Measurements from ENCODE around the gene CNTN1.

CNTN1 gene

DNA sequence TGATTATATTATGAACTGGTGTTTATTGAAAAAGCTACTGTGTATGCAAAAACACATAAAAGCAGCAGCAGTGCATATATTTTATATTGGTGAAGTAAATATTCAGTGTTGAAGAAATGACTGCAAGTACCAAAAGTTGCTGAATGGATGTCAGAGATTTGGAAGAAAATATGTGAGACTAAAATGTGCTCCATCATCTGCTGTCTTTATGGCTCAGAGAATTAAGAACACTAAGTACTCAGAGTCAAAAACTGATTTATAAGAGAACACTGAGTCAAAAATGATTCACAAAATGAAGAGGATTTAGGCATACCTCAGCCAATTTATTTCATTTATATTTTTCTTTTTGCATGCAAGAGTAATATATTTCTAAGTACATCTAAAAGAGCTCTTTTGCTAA, 409.6 kb downstream of the CNTN1 start:
- H3K27ac ChIP-seq: no peak overlapping the region
- TF ChIP-seq CTCF (conservative IDR thresholded peaks at IDR 0.05) (no peak), ZFX (IDR thresholded peaks at IDR 0.05) (no peak)

DNA sequence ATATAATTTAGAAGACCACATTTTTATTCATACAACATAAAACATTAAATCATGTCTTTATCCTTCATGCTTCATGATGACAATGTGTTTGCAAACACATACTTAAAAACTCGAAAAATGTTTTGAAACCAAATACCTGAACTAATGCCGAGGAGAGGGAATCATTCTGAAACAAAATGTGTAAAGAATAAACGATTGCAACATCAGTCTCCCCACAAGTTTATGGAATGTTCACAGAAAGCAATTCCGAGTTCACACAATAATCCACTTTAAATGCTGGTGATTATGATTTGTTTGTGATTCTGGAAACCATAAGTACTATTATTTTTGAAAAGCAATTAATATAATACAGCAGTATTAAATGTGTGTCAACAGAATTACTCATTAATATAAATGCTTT, 411.4 kb downstream of the CNTN1 start:
- no peak for TF ChIP-seq CTCF (conservative IDR thresholded peaks at IDR 0.05)
- no peak for TF ChIP-seq ZFX (IDR thresholded peaks at IDR 0.05)
- no peak overlapping the region for H3K27ac ChIP-seq

- H3K27ac ChIP-seq: no peak overlapping the region
- no peak for TF ChIP-seq ZFX (IDR thresholded peaks at IDR 0.05)
- TF ChIP-seq CTCF (conservative IDR thresholded peaks at IDR 0.05): no peak
These were observed 414.1 kb downstream of the CNTN1 start for GRCh38 chr12:41106315-41106714.

- TF ChIP-seq CTCF (conservative IDR thresholded peaks at IDR 0.05) (no peak), ZFX (IDR thresholded peaks at IDR 0.05) (no peak)
- no peak overlapping the region for H3K27ac ChIP-seq
These were observed 415.8 kb downstream of the CNTN1 start for GRCh38 chr12:41108032-41108431.

GRCh38 chr12:41112903-41113302, 420.7 kb downstream of the CNTN1 start:
- TF ChIP-seq ZFX (IDR thresholded peaks at IDR 0.05): no peak
- no peak for TF ChIP-seq CTCF (conservative IDR thresholded peaks at IDR 0.05)
- H3K27ac ChIP-seq: no peak overlapping the region

DNA sequence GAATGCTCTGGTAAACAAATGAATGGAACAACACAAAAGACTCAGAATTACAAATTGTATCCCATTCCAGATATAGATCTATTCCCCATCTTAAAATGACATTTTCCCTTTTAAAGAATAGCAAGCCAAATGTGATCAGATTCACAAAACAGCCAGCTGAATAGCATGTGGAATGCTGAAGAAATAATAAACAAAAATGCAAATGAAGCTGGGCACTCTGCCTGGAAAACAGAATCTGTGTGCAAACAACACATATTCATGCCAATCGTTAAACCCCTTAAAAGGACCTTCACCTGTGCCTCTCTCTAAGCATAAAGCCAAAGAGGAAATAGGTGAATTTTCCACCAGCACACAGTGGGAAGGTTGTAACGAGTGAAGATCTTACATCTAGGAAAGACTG, 428.0 kb downstream of the CNTN1 start:
- TF ChIP-seq CTCF (conservative IDR thresholded peaks at IDR 0.05): no peak
- no peak for TF ChIP-seq ZFX (IDR thresholded peaks at IDR 0.05)
- no peak overlapping the region for H3K27ac ChIP-seq

DNA sequence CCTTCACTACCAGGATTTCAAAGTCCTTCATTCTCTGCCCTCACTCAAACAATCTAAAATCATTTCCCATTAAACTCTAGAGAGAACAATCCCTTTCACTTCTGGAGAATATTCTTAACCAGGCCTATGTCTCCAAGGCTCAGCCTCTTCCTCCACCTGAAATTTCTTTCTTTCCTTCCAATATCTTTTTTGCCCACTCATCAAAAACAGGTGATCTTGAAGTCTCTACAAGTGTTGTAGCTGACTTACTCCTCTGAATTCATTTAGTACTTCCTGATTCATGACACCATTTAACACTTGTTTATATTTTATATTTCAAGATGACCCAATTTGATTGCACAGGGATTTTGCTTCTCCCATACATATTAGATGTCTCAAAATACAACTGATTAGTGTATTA, 429.1 kb downstream of the CNTN1 start:
- H3K27ac ChIP-seq: no peak overlapping the region
- TF ChIP-seq CTCF (conservative IDR thresholded peaks at IDR 0.05) (no peak), ZFX (IDR thresholded peaks at IDR 0.05) (no peak)
